AG04450 (cell line): ENCODE data around the gene FREM2. TPM values are rescaled to one million over a fixed set of nuclear protein-coding genes. Genes with fewer than 3 reads are reported as not detected.

ENCODE experiments used
- CTCF ChIA-PET: fragments of 300-600, 350-600 bp; formaldehyde crosslinking; extraction: SDS; loops from one replicate; lab custom pipeline; 2022; ENCODE audit warnings: antibody characterized with exemption, inconsistent platforms; lab: Charles Lee
- POLR2A ChIA-PET: fragments of 350-600 bp; formaldehyde crosslinking; extraction: SDS; loops from one replicate; lab custom pipeline; 2021; ENCODE audit warnings: antibody characterized with exemption, inconsistent platforms; lab: Yijun Ruan, JAX
- DNase-seq: peaks from one replicate; pipeline ENCODE4 v3.0.0-alpha.2; 2011; ENCODE audit warnings: low read depth, low spot score
- H3K27ac ChIP-seq: one replicate; pipeline ENCODE4 v1.5.1; 2012; ENCODE audit warnings: low read depth, low read length, control low read depth
- H3K27me3 ChIP-seq: one replicate; pipeline ENCODE4 v1.6.0; 2012; ENCODE audit warnings: low read length; ENCODE audit not compliant: control insufficient read depth, insufficient read depth
- H3K4me3 ChIP-seq: 2 replicates; pipeline ENCODE4 v1.5.1; 2011; ENCODE audit warnings: mild to moderate bottlenecking, low read depth, low read length, control low read depth
- H3K9me3 ChIP-seq: 2 replicates; pipeline ENCODE4 v1.5.1; 2012; ENCODE audit warnings: low read length; ENCODE audit not compliant: control insufficient read depth, insufficient read depth
- polyA plus RNA-seq: library from polyadenylated mRNA; depleted of rRNA; stranded (reverse); fragments of >200 nt; gene quantifications from 2 replicates; pipeline ENCODE4 v1.2.3, GENCODE V29; 2011
- TF ChIP-seq, protein P1 (sequence below): IDR thresholded peaks from 2 replicates; pipeline ENCODE4 v1.5.1; 2011; ENCODE audit warnings: low read depth, low read length, control low read depth, inconsistent platforms

Gene FREM2
- polyA plus RNA-seq, 1 experiment = not detected

DNA sequence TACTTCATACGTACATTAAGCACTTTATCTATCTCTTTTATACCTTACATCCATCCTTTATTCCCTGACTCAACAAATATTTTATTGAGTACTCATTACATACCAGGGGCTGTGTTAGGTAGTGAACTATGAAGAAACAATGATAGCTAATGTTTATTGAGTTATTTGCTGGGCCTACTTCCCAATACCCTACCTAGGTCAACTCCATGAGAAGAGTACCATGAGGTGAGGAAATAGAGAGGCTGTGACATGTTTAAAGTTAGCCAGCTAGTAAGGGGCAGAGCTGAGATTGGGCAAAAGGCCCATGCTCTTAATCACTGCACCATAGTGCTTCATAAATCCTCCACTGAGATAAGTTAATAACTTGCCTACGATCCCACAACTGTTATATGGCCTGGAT, 79.9 kb downstream of the FREM2 start:
- TF ChIP-seq, protein P1, sequence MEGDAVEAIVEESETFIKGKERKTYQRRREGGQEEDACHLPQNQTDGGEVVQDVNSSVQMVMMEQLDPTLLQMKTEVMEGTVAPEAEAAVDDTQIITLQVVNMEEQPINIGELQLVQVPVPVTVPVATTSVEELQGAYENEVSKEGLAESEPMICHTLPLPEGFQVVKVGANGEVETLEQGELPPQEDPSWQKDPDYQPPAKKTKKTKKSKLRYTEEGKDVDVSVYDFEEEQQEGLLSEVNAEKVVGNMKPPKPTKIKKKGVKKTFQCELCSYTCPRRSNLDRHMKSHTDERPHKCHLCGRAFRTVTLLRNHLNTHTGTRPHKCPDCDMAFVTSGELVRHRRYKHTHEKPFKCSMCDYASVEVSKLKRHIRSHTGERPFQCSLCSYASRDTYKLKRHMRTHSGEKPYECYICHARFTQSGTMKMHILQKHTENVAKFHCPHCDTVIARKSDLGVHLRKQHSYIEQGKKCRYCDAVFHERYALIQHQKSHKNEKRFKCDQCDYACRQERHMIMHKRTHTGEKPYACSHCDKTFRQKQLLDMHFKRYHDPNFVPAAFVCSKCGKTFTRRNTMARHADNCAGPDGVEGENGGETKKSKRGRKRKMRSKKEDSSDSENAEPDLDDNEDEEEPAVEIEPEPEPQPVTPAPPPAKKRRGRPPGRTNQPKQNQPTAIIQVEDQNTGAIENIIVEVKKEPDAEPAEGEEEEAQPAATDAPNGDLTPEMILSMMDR = no peak
- H3K27me3 ChIP-seq = no peaks in the 10 kb centered on the region
- H3K9me3 ChIP-seq = no peaks in the 10 kb centered on the region
- ChIA-PET CTCF (no interaction called here), POLR2A (no interaction called here)
- DNase-seq = no peak
- H3K4me3 ChIP-seq = no peak overlapping the region
- no peak overlapping the region for H3K27ac ChIP-seq

DNA sequence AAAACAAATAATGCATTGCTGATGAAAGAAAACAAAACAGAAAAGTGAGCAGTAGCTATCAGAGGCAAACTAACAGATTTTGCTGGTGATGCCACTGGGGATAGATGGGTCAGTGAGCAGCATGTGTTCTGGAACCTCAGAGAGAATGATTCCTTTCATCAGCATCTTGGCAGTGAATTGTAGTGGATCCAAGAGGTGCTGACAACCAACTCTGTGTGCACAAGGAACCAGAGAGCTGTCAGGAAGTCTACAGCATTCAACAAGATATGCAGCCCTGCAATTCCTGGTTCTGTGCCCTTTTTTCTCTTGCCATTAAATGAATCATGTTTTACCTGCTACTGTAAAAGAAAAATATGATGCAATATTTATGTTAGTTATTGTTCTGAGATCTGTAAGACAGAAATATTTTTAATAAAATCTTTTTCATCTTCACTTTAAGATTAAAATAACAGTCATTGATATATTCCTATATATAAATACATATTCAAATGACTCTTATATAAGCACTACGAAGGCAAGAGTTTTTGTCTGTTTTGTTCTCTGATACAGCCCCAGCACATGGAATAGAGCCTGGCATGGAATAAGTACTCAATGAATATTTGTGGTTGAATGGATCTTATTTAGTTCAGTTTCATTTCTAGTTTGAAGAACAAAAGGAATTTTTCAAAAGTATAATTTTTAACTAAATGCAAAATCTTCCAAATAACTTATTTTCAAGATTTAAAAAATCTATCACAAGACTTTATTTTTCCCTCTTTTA, 80.8 kb downstream of the FREM2 start:
- no peaks in the 10 kb centered on the region for H3K27me3 ChIP-seq
- no peaks in the 10 kb centered on the region for H3K9me3 ChIP-seq
- CTCF ChIA-PET = no interaction called here
- no peak for DNase-seq
- no peak overlapping the region for H3K4me3 ChIP-seq
- no peak overlapping the region for H3K27ac ChIP-seq
- POLR2A ChIA-PET = no interaction called here
- TF ChIP-seq, protein P1 = no peak

DNA sequence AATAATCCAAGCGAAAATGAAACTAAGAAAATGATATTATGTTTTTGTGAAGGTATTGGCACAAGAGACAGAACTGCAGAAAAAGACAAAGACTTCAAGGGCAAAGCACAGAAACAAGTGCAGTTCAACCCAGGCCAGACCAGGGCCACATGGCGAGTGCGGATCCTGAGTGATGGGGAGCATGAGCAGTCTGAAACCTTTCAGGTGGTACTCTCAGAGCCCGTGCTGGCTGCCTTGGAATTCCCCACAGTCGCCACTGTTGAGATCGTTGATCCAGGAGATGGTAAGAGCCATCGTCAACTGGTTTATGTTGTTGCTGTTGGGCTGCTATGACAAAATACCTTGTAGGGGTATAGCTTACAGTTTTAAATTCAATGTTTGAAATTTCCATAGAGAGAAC, 82.6 kb downstream of the FREM2 start:
- ChIA-PET POLR2A (no interaction called here), CTCF (no interaction called here)
- Histone ChIP-seq H3K9me3 (no peaks in the 10 kb centered on the region), H3K27ac (no peak overlapping the region), H3K4me3 (no peak overlapping the region), H3K27me3 (no peaks in the 10 kb centered on the region)
- TF ChIP-seq, protein P1 = no peak
- DNase-seq = no peak

DNA sequence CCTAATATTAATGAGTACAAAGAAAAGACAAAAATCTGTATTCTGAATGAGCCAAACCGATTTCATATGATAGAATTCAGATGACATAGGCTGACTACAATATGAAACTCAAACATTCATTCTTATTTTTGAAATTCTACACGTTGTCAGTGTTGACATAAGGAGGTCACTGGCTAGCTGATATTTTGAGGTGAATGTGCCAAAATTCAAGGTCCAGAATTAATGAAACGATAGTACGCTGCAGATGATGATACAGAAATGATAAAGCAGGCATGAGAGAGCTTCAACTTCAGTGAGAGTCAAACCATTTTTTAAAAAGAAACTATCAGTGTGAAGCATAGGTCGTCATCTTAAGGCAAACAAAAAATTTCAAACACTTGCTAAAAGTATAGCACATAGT, 88.2 kb downstream of the FREM2 start:
- POLR2A ChIA-PET = no interaction called here
- H3K27me3 ChIP-seq = no peaks in the 10 kb centered on the region
- DNase-seq = no peak
- H3K4me3 ChIP-seq = no peak overlapping the region
- H3K27ac ChIP-seq = no peak overlapping the region
- CTCF ChIA-PET = no interaction called here
- no peaks in the 10 kb centered on the region for H3K9me3 ChIP-seq
- TF ChIP-seq, protein P1 = no peak

DNA sequence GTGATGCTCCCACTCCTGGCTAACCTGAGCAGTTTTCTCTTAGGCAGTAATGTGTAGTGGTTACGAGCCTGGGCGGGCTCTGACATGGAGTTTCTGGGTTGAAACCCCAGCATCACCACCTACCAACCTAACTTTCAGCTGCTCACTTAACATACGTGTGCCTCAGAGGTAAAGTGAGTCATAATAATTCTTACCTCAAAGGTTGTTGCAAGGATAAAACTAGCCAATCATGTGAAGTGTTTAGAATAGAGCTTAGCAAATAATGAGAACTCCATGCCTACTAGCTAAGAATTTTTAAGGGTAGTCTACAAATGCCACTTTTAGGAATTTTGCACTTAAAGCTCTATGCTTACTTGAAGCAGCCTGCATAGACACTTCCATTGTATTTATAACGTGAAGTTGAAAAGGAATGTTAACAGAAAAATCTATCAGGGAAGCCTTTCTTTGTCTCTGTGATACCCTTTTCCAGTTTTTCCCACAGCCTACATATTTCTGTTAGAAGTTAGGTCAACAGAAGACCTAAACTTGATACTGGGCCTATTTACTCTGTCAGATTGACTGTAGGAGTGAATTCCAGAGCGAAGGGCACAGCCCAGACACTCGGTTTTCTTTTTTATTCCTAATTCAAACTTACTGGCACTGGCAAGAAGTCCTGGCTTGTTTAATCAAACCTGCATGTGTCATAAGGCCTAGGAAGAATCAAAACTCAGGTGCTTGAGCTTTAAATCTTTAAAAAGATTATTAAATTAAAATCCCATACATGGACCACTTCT, 90.7 kb downstream of the FREM2 start:
- Histone ChIP-seq H3K27ac (no peak overlapping the region), H3K27me3 (no peaks in the 10 kb centered on the region), H3K9me3 (no peaks in the 10 kb centered on the region), H3K4me3 (no peak overlapping the region)
- TF ChIP-seq, protein P1 = no peak
- ChIA-PET POLR2A (no interaction called here), CTCF (no interaction called here)
- DNase-seq = no peak
